Measurements from ENCODE around the gene DISP2. TPM values are rescaled to one million over a fixed set of nuclear protein-coding genes. Genes with fewer than 3 reads are reported as not detected.

The DISP2 gene
- total and polyA plus RNA-seq, 4 donors = under 0.01 to 0.23 (median under 0.01) TPM; not detected in 1

- peak overlapping the region in 2 of 3 donors; percentile 37 to 86 for H3K4me3 ChIP-seq (ENCODE audit: low read depth in 1 of 3, low read length in 3 of 3)
- 54% methylated on average over 26 of the region's 26 CpGs for WGBS
- DNase-seq (ENCODE audit: low spot score) = no peak
- peaks cover 0 to 1% (median 0%) of the 10 kb centered on the region in 4 donors for H3K36me3 ChIP-seq (ENCODE audit: control insufficient read depth in 4 of 4, insufficient read depth in 3 of 4, low read depth in 1 of 4, low read length in 3 of 4)
- no peak overlapping the region for H3K9ac ChIP-seq (ENCODE audit: low read depth in 1 of 2, low read length in 2 of 2)
- TF ChIP-seq YY1 (IDR thresholded peaks at IDR 0.05) (no peak), RXRA (IDR thresholded peaks at IDR 0.05) (no peak), HNF4A (conservative IDR thresholded peaks at IDR 0.05) (no peak), TAF1 (conservative IDR thresholded peaks at IDR 0.05) (no peak)
- TF ChIP-seq, protein P1, sequence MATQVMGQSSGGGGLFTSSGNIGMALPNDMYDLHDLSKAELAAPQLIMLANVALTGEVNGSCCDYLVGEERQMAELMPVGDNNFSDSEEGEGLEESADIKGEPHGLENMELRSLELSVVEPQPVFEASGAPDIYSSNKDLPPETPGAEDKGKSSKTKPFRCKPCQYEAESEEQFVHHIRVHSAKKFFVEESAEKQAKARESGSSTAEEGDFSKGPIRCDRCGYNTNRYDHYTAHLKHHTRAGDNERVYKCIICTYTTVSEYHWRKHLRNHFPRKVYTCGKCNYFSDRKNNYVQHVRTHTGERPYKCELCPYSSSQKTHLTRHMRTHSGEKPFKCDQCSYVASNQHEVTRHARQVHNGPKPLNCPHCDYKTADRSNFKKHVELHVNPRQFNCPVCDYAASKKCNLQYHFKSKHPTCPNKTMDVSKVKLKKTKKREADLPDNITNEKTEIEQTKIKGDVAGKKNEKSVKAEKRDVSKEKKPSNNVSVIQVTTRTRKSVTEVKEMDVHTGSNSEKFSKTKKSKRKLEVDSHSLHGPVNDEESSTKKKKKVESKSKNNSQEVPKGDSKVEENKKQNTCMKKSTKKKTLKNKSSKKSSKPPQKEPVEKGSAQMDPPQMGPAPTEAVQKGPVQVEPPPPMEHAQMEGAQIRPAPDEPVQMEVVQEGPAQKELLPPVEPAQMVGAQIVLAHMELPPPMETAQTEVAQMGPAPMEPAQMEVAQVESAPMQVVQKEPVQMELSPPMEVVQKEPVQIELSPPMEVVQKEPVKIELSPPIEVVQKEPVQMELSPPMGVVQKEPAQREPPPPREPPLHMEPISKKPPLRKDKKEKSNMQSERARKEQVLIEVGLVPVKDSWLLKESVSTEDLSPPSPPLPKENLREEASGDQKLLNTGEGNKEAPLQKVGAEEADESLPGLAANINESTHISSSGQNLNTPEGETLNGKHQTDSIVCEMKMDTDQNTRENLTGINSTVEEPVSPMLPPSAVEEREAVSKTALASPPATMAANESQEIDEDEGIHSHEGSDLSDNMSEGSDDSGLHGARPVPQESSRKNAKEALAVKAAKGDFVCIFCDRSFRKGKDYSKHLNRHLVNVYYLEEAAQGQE (IDR thresholded peaks at IDR 0.05) = no peak
- H3K4me1 ChIP-seq (ENCODE audit: control insufficient read depth in 4 of 4, insufficient read depth in 4 of 4, low read length in 3 of 4) = peaks cover 0 to 11% (median 6%) of the 10 kb centered on the region in 4 donors
- H3K27me3 ChIP-seq (ENCODE audit: control insufficient read depth in 4 of 4, insufficient read depth in 4 of 4, low read length in 3 of 4) = no peaks in the 10 kb centered on the region
- no peaks in the 10 kb centered on the region for H3K9me3 ChIP-seq (ENCODE audit: control insufficient read depth in 4 of 4, low read length in 3 of 4)
- peak overlapping the region in 1 of 2 donors; percentile 56 for H3K27ac ChIP-seq (ENCODE audit: low read depth in 1 of 2, low read length in 2 of 2)
These were observed 35.3 kb upstream of the DISP2 start for GRCh38 chr15:40322531-40323238.

- Histone ChIP-seq H3K27ac (ENCODE audit: low read depth in 1 of 2, low read length in 2 of 2) (peak within 1 kb of the TSS; percentile 19 to 56), H3K9me3 (ENCODE audit: control insufficient read depth in 4 of 4, low read length in 3 of 4) (no peaks in the 10 kb centered on the region), H3K4me1 (ENCODE audit: control insufficient read depth in 4 of 4, insufficient read depth in 4 of 4, low read length in 3 of 4) (peaks cover 0 to 11% (median 6%) of the 10 kb centered on the region in 4 donors), H3K36me3 (ENCODE audit: control insufficient read depth in 4 of 4, insufficient read depth in 3 of 4, low read depth in 1 of 4, low read length in 3 of 4) (peaks cover 0 to 1% (median 0%) of the 10 kb centered on the region in 4 donors), H3K9ac (ENCODE audit: low read depth in 1 of 2, low read length in 2 of 2) (no peak within 1 kb of the TSS), H3K4me3 (ENCODE audit: low read depth in 1 of 3, low read length in 3 of 3) (peak within 1 kb of the TSS; percentile 25 to 86 (median 74)), H3K27me3 (ENCODE audit: control insufficient read depth in 4 of 4, insufficient read depth in 4 of 4, low read length in 3 of 4) (no peaks in the 10 kb centered on the region)
- TF ChIP-seq ZBTB33 (IDR thresholded peaks at IDR 0.05) (no peak), RXRA (IDR thresholded peaks at IDR 0.05) (no peak), HNF4G (IDR thresholded peaks at IDR 0.05) (no peak), GABPA (IDR thresholded peaks at IDR 0.05 in 1 of 2, conservative IDR thresholded peaks at IDR 0.05 in 1 of 2) (peak in 1 of 2 donors; percentile 40), SP1 (IDR thresholded peaks at IDR 0.05) (peak; percentile 60), TAF1 (conservative IDR thresholded peaks at IDR 0.05) (no peak), YY1 (IDR thresholded peaks at IDR 0.05) (peak; percentile 63), RAD21 (IDR thresholded peaks at IDR 0.05) (peak; percentile 49 to 61), CTCF (IDR thresholded peaks at IDR 0.05; ENCODE audit: low read depth, low read length, missing input control) (peak; percentile 50), MAX (IDR thresholded peaks at IDR 0.05) (peak; percentile 73), NR2F2 (IDR thresholded peaks at IDR 0.05) (no peak), FOXA1 (IDR thresholded peaks at IDR 0.05) (no peak), HNF4A (conservative IDR thresholded peaks at IDR 0.05) (peak in 1 of 2 donors; percentile 31), FOXA2 (IDR thresholded peaks at IDR 0.05) (no peak), JUND (IDR thresholded peaks at IDR 0.05) (no peak), EGR1 (IDR thresholded peaks at IDR 0.05; ENCODE audit: low read depth in 2 of 2) (peak in 1 of 2 donors; percentile 63)
- TF ChIP-seq, protein P1 (IDR thresholded peaks at IDR 0.05) = peak; percentile 53
- TF ChIP-seq, protein P2, sequence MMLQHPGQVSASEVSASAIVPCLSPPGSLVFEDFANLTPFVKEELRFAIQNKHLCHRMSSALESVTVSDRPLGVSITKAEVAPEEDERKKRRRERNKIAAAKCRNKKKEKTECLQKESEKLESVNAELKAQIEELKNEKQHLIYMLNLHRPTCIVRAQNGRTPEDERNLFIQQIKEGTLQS (IDR thresholded peaks at IDR 0.05) = no peak
- DNase-seq (ENCODE audit: low spot score) = peak; percentile 89
- under 1% methylated on average over 103 of the region's 103 CpGs for WGBS
These were observed 34.6 kb upstream of the DISP2 start, which contains the start of gene INAFM2 for GRCh38 chr15:40323239-40323952. TSS of gene INAFM2 (plus strand) at chr15:40323692. CDS start at chr15:40324056, 364 bp downstream.

All from liver (tissue), 9 donors.